HG02571 (cell line): ENCODE measurements around the gene RARG.

Experiments
- ATAC-seq: cut with Tn5 transposase; IDR thresholded peaks from one replicate; pipeline ENCODE4 v1.9.1; 2021; ENCODE audit warnings: mild to moderate bottlenecking, moderate library complexity; ENCODE audit not compliant: unreplicated experiment

RARG gene

DNA sequence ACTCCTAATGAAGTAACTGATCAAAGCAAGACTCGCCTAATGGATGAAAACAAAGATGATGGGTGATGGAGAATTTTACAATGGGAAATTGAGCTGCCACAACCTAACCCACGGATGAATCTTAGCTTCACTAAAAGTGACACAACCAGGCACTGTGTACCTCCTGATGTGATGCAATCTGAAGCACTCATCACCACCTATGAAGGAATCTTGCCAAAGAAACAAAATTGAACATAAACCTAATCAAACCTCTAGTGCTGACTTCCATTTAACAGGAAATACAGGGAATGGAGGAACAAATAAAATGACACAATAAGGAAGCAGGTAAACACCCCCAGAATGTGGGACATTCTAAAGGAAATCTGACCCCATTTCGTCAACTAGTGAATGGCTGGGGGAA, 13.3 kb upstream of the RARG start:
- no peak for ATAC-seq

DNA sequence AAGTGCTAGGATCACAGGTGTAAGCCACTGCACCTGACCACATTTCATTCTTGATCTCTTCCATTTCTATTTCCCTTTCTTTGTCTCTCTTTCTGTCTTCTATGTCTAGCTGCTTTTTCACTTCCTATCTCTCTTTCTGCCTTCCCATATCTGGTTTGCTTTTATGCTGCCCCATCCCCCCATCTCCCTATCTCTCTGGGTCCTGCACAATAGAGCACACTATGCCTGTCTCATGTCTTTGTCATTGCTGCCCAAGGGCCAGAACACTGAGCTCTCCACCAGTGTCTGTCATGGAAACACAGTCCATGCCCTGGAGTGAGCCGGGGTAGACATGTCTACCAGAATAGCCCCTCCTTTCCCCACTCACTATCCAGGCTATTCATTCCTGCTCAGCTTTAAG, 12.3 kb upstream of the RARG start:
- ATAC-seq: no peak

DNA sequence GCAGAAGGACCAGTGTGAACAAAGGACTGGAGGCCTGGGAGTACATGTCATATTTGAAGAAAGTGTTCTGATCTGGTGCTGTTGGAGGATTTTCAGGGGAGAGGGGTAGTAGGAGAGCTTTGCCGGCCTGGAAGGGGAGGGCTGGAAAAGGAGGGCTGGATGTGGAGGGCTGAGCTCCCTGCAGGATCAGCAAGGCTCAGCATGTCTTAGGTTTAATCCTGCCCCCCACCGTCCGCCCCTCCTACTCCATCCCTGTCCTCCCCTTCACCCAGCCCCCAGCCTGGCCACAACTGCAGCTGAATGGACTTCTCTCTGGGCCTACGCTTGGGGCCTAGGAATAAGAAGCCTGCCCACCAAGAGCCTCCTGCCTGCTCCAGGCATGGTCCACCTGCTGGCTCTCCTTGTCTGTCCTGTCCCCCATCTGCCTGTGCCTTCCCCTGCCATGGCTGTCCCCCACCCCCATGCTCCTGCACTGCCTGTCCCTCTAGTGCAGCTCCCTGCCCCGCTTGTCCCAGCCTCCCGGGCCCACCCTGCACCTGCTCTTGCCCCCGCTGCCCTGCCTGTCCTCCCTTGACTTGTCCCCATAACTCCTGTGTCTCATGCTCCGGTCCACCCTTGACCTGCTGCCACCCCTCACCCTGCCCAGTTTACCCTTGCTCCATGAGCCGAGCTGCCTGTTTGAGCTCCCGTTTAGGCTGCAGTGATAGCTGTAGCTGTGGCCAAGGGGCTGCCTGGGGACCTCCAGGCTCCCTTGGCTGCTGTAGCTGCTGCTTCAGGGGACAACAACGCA, 9.8 kb upstream of the RARG start:
- ATAC-seq: no peak

DNA sequence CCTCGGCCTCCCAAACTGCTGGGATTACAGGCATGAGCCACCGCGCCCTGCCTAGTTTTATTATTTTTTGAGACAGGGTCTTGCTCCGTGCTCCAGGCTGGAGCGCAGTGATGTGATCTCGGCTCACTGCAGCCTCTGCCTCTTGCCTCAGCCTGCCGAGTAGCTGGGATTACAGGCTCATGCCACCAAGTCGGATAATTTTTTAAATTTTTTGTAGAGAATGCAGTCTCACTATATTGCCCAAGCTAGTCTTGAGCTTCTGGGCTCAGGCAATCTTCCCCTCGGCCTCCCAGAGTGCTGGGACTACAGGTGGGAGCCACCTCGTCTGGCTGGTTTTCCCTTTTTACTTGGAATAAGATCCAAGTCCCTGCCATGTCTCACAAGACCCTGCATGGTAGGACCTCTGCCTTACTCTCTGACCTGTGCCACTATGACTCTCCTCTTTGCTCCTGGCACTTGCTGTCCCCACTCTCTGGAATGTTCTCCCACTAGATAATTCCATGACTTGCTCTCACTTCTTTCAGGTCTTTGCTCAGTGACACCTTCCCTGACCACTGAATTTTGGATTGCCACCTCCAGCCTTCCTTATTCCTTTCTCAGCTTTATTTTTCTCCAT, 7.7 kb upstream of the RARG start:
- no peak for ATAC-seq

DNA sequence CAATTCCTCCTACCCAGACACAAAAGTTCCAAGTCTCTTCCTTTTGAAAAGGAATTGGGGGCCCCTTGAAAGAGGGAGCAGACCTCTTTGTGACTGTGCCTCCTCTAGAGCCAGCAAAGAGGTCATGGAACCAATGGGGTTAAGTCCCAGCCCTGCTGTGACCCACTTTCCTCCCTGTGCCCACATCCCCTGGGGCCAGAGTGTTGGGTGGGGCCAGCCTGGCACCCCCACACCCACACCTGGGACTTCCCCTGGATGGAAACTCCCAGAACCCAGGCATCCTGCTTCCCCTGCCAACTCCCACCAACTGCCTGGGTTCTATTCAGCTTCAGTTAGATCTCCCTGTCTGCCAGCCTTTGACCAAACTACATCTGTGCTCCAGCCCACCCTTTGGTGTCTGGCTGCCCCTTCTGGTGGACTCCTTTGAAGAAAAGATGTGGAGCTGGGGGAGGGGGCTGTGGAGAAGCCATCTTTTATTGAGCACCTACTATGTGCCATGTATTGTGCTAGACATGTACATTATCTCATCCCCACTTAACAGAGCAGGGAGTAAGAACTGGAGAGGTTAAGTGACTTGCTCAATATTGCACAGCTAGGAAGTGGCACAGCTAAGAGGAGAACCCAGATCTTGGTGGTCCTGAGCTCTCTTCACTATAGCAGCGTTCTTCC, 4.6 kb upstream of the RARG start:
- no peak for ATAC-seq

DNA sequence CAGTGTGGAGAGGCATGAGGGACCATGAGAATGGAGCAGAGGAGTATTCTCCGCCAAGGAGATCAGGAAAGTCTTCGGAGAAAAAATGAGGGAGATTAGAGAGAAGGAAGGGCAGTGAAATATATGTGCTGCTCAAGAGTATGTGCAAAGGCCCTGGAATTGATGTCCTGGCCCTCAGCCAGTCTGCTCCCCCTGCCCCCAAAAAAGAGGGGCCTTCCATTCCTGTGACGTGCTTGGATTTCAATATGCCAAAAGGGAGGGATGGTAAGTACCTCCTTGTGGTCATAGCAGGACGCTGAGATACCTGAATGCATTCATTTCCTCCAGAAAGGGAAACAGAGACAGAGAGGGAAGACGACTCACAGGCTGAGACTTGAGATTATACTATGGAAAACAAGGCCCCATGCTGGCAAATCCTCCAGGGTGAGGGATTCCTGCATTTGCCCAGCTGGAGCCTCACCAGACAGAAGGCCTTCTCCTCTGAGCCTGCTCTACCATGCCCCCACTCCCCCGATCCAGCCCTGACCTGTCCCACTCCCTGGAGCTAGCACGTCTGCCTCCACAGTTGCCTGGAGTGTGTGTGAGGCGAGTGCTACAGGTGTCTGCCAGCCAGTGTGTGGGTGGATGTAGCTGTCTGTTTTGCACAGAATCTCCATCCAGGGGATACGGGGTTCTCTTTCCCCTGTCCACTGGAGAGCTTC, 3.9 kb upstream of the RARG start:
- no peak for ATAC-seq

DNA sequence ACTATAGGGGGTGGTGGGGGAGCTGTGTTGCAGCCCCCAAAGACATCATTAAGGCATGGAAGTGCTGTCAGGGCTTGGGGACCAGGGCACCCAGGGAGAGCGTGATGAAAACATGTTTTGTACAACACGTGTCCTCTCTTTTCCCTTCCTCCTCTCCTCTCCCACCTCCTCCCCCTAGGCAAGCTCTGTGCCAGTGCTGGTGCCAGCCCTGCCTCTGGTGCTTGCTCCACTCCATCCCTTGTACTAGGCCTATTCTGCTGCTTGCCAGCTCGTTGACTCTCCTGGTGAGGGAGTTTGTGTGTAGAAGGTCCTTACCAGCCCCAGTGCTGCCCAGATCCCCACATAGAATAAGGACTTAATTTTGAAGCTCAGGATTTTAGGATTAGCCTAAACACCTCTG, 3.2 kb upstream of the RARG start:
- ATAC-seq: no peak

DNA sequence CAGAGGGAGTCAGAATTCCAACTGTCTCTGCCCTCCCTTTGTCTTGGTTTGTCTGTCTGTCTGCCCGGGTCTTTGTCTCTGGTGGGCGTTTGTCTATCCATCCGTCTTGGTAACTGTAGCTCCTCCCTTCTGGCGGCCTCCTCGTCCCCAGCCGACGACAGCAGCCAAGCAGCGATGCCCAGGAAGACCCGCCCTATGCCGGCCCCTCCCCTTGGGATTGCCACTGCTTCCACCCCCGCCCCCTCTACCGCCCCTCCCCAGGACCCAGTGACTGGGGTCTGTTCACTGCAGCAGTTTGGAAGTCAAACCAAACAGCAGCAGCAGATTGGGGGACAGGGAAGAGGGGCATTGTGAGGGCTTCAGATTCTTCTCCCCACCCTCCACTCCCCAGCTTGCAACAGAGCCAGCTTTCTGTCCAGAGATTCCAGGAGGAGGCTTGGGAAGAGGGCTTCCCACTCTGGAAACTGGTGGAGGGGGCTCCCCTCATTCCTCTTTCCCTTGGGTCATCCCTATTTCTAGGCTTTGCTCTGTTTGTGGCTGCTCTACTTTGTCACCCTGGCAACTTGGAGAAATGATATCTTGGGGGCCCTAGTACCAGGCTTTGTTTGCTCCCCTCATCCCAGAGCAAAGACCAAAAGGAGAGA, 2.4 kb upstream of the RARG start:
- ATAC-seq: no peak

DNA sequence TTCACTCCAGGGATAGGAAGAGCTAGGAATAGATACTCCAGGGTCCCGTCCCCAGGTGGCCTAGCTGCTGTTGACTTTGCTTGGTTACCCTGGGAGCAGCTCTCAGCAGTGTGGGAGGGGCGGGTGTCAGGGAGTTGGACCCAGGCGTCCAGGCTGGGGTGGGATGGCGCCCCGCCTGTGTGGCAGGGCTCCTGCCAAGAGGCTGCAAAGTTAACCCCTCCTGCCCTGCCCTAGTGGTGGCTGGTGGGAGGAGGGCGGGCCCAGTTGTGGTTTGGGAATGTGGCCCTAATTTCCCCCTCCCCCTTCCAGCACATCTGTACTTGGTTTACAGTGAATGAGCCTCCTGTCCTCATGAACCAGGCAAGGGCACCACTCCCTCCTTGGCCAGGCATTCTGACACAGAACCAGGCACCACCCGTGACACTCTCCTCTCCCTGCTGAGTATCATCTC, 1.7 kb upstream of the RARG start:
- no peak for ATAC-seq

DNA sequence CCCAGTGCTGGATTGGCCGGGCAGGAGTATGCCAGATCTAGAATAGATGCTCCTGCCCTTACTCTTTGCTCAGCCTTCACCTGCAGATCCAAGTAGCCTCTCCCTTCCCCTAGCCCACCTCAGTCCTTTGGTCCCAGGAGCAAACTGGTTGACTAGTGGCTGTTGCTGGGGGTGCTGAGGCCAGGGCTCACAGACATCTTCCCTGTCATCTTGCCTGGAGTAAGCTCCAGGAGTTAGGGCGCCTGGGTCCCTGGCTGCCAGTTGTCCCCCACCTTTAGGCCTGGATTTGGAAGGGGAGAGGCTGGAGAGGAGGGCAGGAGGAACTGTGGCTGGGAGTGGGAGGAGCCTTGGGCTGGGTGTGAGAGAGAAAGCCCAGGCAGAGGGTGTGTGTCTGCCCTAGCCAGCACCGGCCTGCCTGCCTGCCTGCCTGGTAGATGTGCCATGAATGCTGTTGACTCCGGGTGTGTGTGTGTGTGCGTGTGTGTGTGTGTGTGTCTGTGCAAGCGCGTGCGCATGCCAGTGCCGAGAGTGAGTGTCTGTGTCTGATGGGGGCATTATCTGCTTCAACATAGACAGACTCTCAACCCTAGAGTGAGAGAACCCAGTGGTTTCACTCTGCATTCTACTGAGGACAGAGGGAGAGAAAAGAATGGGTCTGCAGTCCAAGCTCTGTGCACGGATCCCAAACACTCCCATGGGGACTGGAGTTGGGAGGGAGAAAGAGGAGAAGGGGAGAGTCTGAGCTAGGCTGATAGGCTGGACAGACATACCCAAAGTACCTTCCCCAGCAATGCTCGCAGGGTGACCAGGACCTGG, 845 bp upstream of the RARG start:
- no peak for ATAC-seq

DNA sequence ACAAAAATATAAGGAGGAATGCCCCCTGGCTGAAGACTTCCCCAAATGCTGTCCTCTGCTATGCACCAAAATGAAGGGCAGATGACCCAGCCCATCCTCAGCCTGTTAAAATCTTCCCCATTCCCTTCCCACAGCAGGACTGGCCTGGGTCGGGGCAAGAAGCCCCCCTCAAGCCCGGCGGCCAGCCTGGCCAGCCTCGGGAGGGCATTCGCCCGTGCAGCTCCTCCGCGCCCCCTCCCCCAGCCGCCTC, 413 bp downstream of the RARG start:
- no peak for ATAC-seq

DNA sequence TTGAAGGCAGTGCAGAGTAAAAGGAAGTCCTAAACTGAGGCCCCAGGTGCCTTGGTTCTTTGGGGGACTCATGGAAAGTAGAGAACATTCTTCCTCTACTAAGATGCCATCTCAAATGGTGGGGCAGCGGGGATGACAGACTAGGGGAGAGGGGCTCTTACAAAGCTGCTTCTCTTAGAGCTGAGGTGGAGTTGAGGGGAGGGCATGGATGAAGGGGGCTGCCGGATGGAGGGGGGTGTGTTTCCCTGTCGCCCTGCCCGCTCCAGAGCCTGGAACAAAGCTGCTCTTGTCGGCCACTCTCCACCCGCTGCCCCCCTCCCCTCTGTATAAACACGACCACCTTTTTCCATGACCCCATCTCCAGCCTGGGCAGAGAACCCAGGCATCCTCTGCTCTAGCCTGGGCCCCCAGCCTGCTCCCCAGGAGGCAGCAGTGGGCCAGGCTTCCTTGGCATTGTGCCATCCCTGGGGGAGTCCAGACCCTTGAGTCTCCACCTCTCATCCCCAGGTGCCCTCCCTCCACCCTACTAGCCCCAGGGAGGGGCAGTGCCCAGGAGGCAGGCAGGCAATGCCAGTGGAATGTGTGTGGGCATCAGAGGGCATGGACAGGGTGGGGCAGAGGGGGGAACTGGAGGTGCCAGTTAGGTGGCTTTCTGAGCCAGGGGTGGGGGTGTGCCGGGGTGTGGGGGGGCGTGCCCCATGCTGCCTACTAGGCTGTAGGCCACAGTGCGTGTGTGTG, 1.7 kb downstream of the RARG start:
- no peak for ATAC-seq

DNA sequence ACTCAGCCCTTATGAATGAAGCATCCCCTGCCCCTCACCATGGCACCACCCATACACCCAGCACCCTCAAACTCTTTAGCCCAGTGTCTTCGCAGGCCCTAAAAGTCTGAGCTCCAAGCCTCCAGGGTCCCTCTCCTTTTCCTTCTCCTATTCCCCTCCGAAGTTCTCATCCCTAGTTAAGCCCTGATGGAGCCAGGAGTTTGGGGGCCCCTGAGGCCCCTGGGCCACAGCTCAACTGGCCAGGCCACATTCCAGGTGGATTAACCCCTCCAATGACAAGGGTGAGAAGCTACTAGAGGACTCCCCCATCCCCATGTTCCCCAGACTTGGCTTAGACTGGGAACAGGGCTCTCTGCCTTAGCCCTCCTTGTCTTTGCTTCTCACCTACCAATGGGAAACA, 2.6 kb downstream of the RARG start:
- ATAC-seq: no peak

DNA sequence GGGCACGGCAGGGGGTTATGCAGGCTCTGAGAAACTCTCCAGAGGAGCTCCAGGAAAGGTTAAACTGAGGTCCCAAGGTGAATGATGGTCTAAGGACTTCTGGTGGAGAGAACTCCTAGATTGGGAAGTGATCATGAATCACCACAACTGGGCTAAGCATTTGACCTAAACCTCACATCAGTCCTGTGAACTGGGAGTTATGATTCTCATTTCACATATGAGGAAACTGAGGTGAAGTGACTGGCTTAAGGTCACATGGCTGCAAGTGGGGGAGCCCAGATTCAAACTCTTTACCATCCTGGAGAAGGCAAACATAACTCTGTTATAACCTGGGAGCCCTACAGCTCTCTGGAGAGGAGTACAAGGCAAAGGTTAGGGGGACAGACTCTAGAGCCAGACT, 4.2 kb downstream of the RARG start:
- no peak for ATAC-seq

DNA sequence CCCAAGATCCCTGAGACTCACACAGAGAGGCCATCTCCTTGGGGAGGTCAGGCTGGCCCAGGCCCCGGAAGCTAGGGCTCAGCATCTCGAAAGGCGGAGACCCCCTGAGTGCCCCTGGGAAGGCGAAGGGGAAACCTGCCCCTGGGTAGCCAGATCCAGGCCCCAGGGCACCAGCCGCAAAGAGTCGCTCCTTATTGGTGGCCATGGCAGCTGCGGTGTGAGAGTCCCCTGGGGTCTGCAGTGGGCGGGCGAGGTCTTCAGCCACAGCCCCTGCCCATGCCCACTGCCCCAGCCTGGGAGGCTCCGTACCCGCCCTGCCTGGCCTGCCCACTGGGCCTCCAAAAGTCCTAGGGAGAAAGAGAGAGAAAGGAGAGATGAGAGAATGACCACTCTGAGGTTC, 4.7 kb downstream of the RARG start:
- ATAC-seq: no peak

DNA sequence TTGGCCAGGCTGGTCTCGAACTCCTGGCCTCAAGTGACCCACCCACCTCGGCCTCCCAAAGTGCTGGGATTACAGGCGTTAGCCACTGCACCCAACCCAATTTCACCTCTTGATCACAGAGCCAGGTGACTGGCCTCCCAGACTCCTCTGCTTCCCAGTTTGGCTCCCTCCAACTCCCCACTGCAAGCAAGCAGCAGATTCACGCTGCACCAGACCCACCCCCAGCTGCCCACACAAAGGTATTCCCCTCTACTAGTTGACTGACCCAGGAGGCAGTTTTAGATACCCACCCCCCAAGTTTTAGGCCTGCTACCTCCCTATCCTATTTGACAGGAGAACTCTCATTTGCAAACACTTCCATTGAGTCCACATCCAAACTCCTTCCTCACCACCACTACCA, 5.2 kb downstream of the RARG start:
- ATAC-seq: no peak

DNA sequence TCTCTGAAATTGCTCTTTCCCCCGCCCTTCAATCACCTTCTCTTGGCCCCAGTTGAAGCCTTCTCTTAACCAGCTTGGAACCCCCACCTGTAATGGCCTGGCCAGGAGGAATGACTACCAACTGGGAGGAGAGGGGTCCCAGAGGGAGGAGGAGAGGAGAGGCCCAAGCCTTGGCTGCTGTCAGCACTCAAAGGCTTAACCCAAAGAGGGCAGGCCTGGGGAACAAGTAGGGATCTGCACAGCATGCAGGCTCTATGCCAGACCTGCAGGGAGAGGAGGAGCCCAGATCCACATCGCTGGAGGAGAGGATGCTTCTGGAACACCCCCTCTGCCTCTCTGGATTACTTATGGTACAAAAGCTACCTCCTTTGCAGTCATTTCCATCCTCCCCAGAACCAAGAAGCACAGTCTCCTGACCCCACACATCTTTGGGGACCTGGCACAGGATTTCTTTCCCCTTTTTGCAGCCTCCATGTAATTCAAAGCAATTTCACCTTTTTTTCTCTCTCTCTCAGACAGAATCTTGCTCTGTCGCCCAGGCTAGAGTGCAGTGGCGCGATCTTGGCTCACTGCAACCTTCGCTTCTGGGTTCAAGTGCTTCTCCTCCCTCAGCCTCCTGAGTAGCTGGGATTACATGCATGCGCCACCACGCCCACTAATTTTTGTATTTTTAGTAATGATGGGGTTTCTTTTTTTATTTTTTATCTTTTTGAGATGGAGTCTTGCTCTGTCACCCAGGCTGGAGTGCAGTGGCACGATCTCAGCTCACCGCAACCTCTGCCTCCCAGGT, 6.2 kb downstream of the RARG start:
- ATAC-seq: no peak

DNA sequence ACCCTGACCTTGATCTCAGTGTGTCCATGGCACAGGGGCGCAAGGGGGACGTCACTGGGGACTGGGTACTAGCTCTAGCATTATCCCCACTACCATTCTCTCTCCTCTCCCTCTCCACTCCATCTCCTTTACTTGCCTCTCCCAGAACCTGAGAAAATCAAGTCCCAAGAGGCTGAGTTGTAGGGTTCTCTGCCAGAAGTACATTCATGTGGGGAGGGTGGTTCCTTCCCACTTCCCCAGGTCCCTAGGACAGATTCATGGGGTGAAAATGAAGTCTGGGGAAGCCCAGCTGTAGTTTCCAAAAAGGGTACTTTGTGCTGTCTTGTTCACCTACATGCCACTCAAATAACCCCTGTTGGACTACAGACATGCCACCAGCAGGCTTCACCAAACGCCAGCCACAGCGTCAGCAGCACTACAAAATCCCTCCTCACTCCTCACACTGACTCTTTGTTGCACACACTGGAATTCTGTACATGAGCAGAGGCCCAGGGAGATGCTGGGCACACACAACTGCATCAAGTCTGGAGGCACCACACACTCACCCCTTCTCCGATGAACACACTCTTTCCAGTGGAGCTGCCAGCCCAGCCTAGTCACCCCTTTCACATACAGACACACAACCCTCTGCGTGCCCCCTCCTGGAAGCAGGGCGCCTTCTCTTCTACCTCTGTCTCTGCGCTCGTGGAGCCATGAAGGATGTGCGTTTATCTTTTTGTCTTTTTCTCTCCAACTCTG, 6.9 kb downstream of the RARG start:
- no peak for ATAC-seq
